Prostate gland (tissue), 2 donors: ENCODE results near the gene UGT2B11.

Experiments used
- POLR2A ChIP-seq: fragments of 450-650 bp; IDR thresholded peaks from one replicate; pipeline ENCODE4 v1.6.1; 2016; ENCODE audit warnings: antibody characterized with exemption, mild to moderate bottlenecking
- POLR2AphosphoS5 ChIP-seq: sonication (generic); formaldehyde crosslinking; IDR thresholded peaks from one replicate; pipeline ENCODE4 v1.6.1; 2017; ENCODE audit warnings: antibody characterized with exemption
- TF ChIP-seq, protein P1 (sequence below), 4 experiments: fragments of 200-600 bp in 2 of 4; fragments of 450-650 bp in 2 of 4; sonication (generic) in 2 of 4; IDR thresholded peaks; 1 replicate in 3 of 4; 2 replicates in 1 of 4; pipeline ENCODE4 v1.5.1; 2016 to 2019; ENCODE audit warnings: antibody characterized with exemption in 4 of 4, mild to moderate bottlenecking in 2 of 4, moderate library complexity in 2 of 4

DNA sequence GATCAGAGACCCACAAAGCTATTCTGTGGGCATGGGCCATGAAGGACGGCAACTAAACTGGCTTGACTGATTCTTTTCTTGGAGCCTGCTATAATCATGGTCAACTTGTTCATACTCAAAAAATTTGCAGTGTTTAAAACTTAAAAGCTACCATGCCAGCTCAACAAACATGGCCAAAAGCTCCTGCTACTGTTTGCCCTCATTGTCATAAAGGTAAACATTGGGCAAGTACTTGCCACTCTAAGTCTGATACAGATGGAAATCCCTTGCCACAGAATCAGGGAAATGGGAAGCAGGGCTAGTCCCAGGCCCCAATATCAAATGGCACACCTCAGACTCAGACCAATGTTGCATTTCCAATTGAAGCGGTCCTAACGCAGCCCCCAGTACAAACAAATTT lies 20.4 kb downstream of the UGT2B11 start:
- no peak for TF ChIP-seq POLR2A
- TF ChIP-seq, protein P1, sequence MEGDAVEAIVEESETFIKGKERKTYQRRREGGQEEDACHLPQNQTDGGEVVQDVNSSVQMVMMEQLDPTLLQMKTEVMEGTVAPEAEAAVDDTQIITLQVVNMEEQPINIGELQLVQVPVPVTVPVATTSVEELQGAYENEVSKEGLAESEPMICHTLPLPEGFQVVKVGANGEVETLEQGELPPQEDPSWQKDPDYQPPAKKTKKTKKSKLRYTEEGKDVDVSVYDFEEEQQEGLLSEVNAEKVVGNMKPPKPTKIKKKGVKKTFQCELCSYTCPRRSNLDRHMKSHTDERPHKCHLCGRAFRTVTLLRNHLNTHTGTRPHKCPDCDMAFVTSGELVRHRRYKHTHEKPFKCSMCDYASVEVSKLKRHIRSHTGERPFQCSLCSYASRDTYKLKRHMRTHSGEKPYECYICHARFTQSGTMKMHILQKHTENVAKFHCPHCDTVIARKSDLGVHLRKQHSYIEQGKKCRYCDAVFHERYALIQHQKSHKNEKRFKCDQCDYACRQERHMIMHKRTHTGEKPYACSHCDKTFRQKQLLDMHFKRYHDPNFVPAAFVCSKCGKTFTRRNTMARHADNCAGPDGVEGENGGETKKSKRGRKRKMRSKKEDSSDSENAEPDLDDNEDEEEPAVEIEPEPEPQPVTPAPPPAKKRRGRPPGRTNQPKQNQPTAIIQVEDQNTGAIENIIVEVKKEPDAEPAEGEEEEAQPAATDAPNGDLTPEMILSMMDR (IDR thresholded peaks at IDR 0.05), result no peak
- no peak for TF ChIP-seq POLR2AphosphoS5
